ENCODE data around the gene TGIF1.

Gene TGIF1

GRCh38 chr18:3485153-3486149, 35.5 kb downstream of the TGIF1 start:
- no peaks in the 10 kb centered on the region for H3K9me2 ChIP-seq (ENCODE audit: low read depth, low read length)
- no peak overlapping the region for H3K27ac ChIP-seq (ENCODE audit: low read depth, low read length, poor library complexity, severe bottlenecking)
- H3K4me3 ChIP-seq (ENCODE audit: low read depth, low read length, poor library complexity, severe bottlenecking), result no peak overlapping the region
- no peaks in the 10 kb centered on the region for H3K9me3 ChIP-seq (ENCODE audit: low read length)
- H3K27me3 ChIP-seq (ENCODE audit: insufficient read depth, low read length), result no peaks in the 10 kb centered on the region
- H3F3A ChIP-seq (ENCODE audit: insufficient read depth, low read length), result no peaks in the 10 kb centered on the region
- H3K4me1 ChIP-seq (ENCODE audit: insufficient read depth, low read length, severe bottlenecking), result no peaks in the 10 kb centered on the region
- H3K79me2 ChIP-seq (ENCODE audit: insufficient read depth, low read length), result no peaks in the 10 kb centered on the region
- no peak for TF ChIP-seq EZH2 (IDR thresholded peaks at IDR 0.05; ENCODE audit: borderline replicate concordance, low read length)
- no peak for TF ChIP-seq CTCF (IDR thresholded peaks at IDR 0.05; ENCODE audit: low read length)
- H3K4me2 ChIP-seq (ENCODE audit: low read length), result no peak overlapping the region
- H4K20me1 ChIP-seq (ENCODE audit: insufficient read depth, low read length), result no peaks in the 10 kb centered on the region
- no peak overlapping the region for H2AFZ ChIP-seq (ENCODE audit: low read length)
- no peaks in the 10 kb centered on the region for H3K36me3 ChIP-seq (ENCODE audit: insufficient read depth, low read length)
- no peak overlapping the region for H3K9ac ChIP-seq (ENCODE audit: low read length)

GRCh38 chr18:3486512-3486911, 36.5 kb downstream of the TGIF1 start:
- Histone ChIP-seq H3K9me3 (ENCODE audit: low read length) (no peaks in the 10 kb centered on the region), H2AFZ (ENCODE audit: low read length) (no peak overlapping the region), H3K79me2 (ENCODE audit: insufficient read depth, low read length) (no peaks in the 10 kb centered on the region), H3K27ac (ENCODE audit: low read depth, low read length, poor library complexity, severe bottlenecking) (no peak overlapping the region), H3K36me3 (ENCODE audit: insufficient read depth, low read length) (no peaks in the 10 kb centered on the region), H3K4me3 (ENCODE audit: low read depth, low read length, poor library complexity, severe bottlenecking) (no peak overlapping the region), H3K4me1 (ENCODE audit: insufficient read depth, low read length, severe bottlenecking) (no peaks in the 10 kb centered on the region), H3K4me2 (ENCODE audit: low read length) (no peak overlapping the region), H3K27me3 (ENCODE audit: insufficient read depth, low read length) (no peaks in the 10 kb centered on the region), H3F3A (ENCODE audit: insufficient read depth, low read length) (no peaks in the 10 kb centered on the region), H3K9me2 (ENCODE audit: low read depth, low read length) (no peaks in the 10 kb centered on the region), H4K20me1 (ENCODE audit: insufficient read depth, low read length) (no peaks in the 10 kb centered on the region), H3K9ac (ENCODE audit: low read length) (no peak overlapping the region)
- TF ChIP-seq EZH2 (IDR thresholded peaks at IDR 0.05; ENCODE audit: borderline replicate concordance, low read length) (no peak), CTCF (IDR thresholded peaks at IDR 0.05; ENCODE audit: low read length) (no peak)

- Histone ChIP-seq H3K36me3 (ENCODE audit: insufficient read depth, low read length) (no peaks in the 10 kb centered on the region), H3K4me3 (ENCODE audit: low read depth, low read length, poor library complexity, severe bottlenecking) (no peak overlapping the region), H3K4me2 (ENCODE audit: low read length) (no peak overlapping the region), H2AFZ (ENCODE audit: low read length) (no peak overlapping the region), H4K20me1 (ENCODE audit: insufficient read depth, low read length) (no peaks in the 10 kb centered on the region), H3K9me3 (ENCODE audit: low read length) (no peaks in the 10 kb centered on the region), H3K9me2 (ENCODE audit: low read depth, low read length) (no peaks in the 10 kb centered on the region), H3K9ac (ENCODE audit: low read length) (no peak overlapping the region), H3K4me1 (ENCODE audit: insufficient read depth, low read length, severe bottlenecking) (peaks cover 13% of the 10 kb centered on the region), H3F3A (ENCODE audit: insufficient read depth, low read length) (no peaks in the 10 kb centered on the region), H3K27me3 (ENCODE audit: insufficient read depth, low read length) (no peaks in the 10 kb centered on the region), H3K79me2 (ENCODE audit: insufficient read depth, low read length) (no peaks in the 10 kb centered on the region), H3K27ac (ENCODE audit: low read depth, low read length, poor library complexity, severe bottlenecking) (no peak overlapping the region)
- TF ChIP-seq CTCF (IDR thresholded peaks at IDR 0.05; ENCODE audit: low read length) (no peak), EZH2 (IDR thresholded peaks at IDR 0.05; ENCODE audit: borderline replicate concordance, low read length) (no peak)
Measured at GRCh38 chr18:3489462-3489861, 39.5 kb downstream of the TGIF1 start.

Data from OCI-LY1 (cell line).